Liver (tissue), 9 donors: ENCODE data around the gene ANKAR. TPM values are rescaled to one million over a fixed set of nuclear protein-coding genes. Genes with fewer than 3 reads are reported as not detected.

ENCODE experiments used
- DNase-seq: peaks from one replicate; pipeline ENCODE4 v3.0.0-alpha.2; 2017; ENCODE audit warnings: low spot score
- H3K27ac ChIP-seq, 2 donors: one replicate each; pipeline ENCODE4 v1.7.0; 2013; ENCODE audit warnings: inconsistent platforms in 2 of 2, low read length in 2 of 2, control low read depth in 1 of 2, low read depth in 1 of 2, mild to moderate bottlenecking in 1 of 2
- H3K27me3 ChIP-seq, 4 donors: one replicate each; pipeline versions ENCODE4 v1.6.1 to v1.7.0; 2013; ENCODE audit warnings: low read length in 3 of 4, inconsistent platforms in 1 of 4, mild to moderate bottlenecking in 1 of 4, moderate library complexity in 1 of 4; ENCODE audit not compliant: control insufficient read depth in 4 of 4, insufficient read depth in 4 of 4
- H3K36me3 ChIP-seq, 4 donors: one replicate each; pipeline versions ENCODE4 v1.6.1 to v1.7.0; 2013; ENCODE audit warnings: low read length in 3 of 4, mild to moderate bottlenecking in 3 of 4, low read depth in 1 of 4, moderate library complexity in 1 of 4; ENCODE audit not compliant: control insufficient read depth in 4 of 4, insufficient read depth in 3 of 4
- H3K4me1 ChIP-seq, 4 donors: one replicate each; pipeline versions ENCODE4 v1.6.1 to v1.7.0; 2013; ENCODE audit warnings: low read length in 3 of 4, mild to moderate bottlenecking in 3 of 4, moderate library complexity in 1 of 4; ENCODE audit not compliant: control insufficient read depth in 4 of 4, insufficient read depth in 4 of 4
- H3K4me3 ChIP-seq, 3 donors: one replicate each; pipeline versions ENCODE4 v1.6.1 to v1.7.0; 2013; ENCODE audit warnings: low read length in 3 of 3, control low read depth in 1 of 3, low read depth in 1 of 3, mild to moderate bottlenecking in 1 of 3
- H3K9ac ChIP-seq, 2 donors: one replicate each; pipeline ENCODE4 v1.7.0; 2013; ENCODE audit warnings: low read length in 2 of 2, mild to moderate bottlenecking in 2 of 2, moderate library complexity in 2 of 2, control low read depth in 1 of 2, low read depth in 1 of 2
- H3K9me3 ChIP-seq, 4 donors: one replicate each; pipeline versions ENCODE4 v1.6.1 to v1.7.0; 2013; ENCODE audit warnings: low read length in 3 of 4; ENCODE audit not compliant: control insufficient read depth in 4 of 4
- ATF3 ChIP-seq: IDR thresholded peaks from 2 replicates; pipeline ENCODE4 v1.6.1; 2016; ENCODE audit warnings: antibody characterized with exemption
- EGR1 ChIP-seq, 2 donors: IDR thresholded peaks; 2 replicates each; pipeline ENCODE4 v1.6.1; 2016 to 2018; ENCODE audit warnings: antibody characterized with exemption in 2 of 2, low read depth in 2 of 2
- FOXA1 ChIP-seq: IDR thresholded peaks from 2 replicates; pipeline ENCODE4 v1.6.1; 2016; ENCODE audit warnings: antibody characterized with exemption
- FOXA2 ChIP-seq: IDR thresholded peaks from 2 replicates; pipeline ENCODE4 v1.6.1; 2016; ENCODE audit warnings: antibody characterized with exemption
- HNF4A ChIP-seq, 2 donors: conservative IDR thresholded peaks; 2 replicates each; pipeline ENCODE4 v1.6.1; 2016; ENCODE audit warnings: antibody characterized with exemption in 2 of 2, mild to moderate bottlenecking in 2 of 2
- HNF4G ChIP-seq: IDR thresholded peaks from 2 replicates; pipeline ENCODE4 v1.6.1; 2016; ENCODE audit warnings: antibody characterized with exemption
- JUND ChIP-seq, 2 donors: IDR thresholded peaks; 2 replicates each; pipeline ENCODE4 v1.6.1; 2016; ENCODE audit warnings: antibody characterized with exemption in 2 of 2
- NR2F2 ChIP-seq: IDR thresholded peaks from 2 replicates; pipeline ENCODE4 v1.6.1; 2016; ENCODE audit warnings: antibody characterized with exemption
- RAD21 ChIP-seq, 2 donors: IDR thresholded peaks; 2 replicates each; pipeline ENCODE4 v1.6.1; 2016; ENCODE audit warnings: antibody characterized with exemption in 2 of 2, mild to moderate bottlenecking in 2 of 2
- RXRA ChIP-seq, 2 donors: IDR thresholded peaks; 2 replicates each; pipeline ENCODE4 v1.6.1; 2017 to 2018; ENCODE audit warnings: antibody characterized with exemption in 2 of 2, mild to moderate bottlenecking in 1 of 2
- SP1 ChIP-seq: IDR thresholded peaks from 2 replicates; pipeline ENCODE4 v1.6.1; 2018; ENCODE audit warnings: antibody characterized with exemption, mild to moderate bottlenecking
- TAF1 ChIP-seq: conservative IDR thresholded peaks from 2 replicates; pipeline ENCODE4 v1.6.1; 2016; ENCODE audit warnings: antibody characterized with exemption, mild to moderate bottlenecking
- YY1 ChIP-seq: IDR thresholded peaks from 2 replicates; pipeline ENCODE4 v1.6.1; 2016; ENCODE audit warnings: antibody characterized with exemption, mild to moderate bottlenecking
- ZBTB33 ChIP-seq: IDR thresholded peaks from 2 replicates; pipeline ENCODE4 v1.6.1; 2016; ENCODE audit warnings: antibody characterized with exemption
- WGBS: extraction: QIAGEN DNeasy Blood & Tissue Kit; methylation state at CpG from one replicate; pipeline ENCODE4 v1.1.7; 2013; 5-methylcytosine and 5-hydroxymethylcytosine counted together
- polyA plus RNA-seq, 2 donors: library from polyadenylated mRNA; stranded (reverse) in 1 of 2; unstranded in 1 of 2; fragments of 200-250 nt in 1 of 2; fragments of >200 nt in 1 of 2; fragmentation: Nextera tagmentation in 1 of 2; extraction: Ambion mirVana in 1 of 2; gene quantifications; one replicate each; pipeline versions ENCODE4 v1.2.1 to v1.2.3, GENCODE V29; 2013 to 2015
- total RNA-seq, 2 donors: library from RNA; depleted of rRNA; stranded (reverse); fragments of >200 nt; gene quantifications; one replicate each; pipeline ENCODE4 v1.2.3, GENCODE V29; 2014
- TF ChIP-seq, protein P1 (sequence below): fragments of 150-350 bp; IDR thresholded peaks from 2 replicates; pipeline ENCODE4 v1.5.1; 2017; ENCODE audit warnings: improper control_type of control experiment, low read depth, low read length; ENCODE audit not compliant: missing input control
- TF ChIP-seq, protein P2 (sequence below): IDR thresholded peaks from 2 replicates; pipeline ENCODE4 v1.6.1; 2016; ENCODE audit warnings: antibody characterized with exemption, mild to moderate bottlenecking
- donor health status: healthy.
- donor health status: healthy.
- donor health status: healthy.
- donor health status: healthy.
- donor health status: healthy.

ANKAR gene
- total and polyA plus RNA-seq, 4 donors = 0.46 to 8.4 (median 4.3) TPM

- TF ChIP-seq RAD21 (IDR thresholded peaks at IDR 0.05) = no peak
- TF ChIP-seq TAF1 = no peak
- TF ChIP-seq FOXA1 = no peak
Observed at GRCh38 chr2:189639007-189639609, 35.4 kb upstream of the ANKAR start (continued).

DNA sequence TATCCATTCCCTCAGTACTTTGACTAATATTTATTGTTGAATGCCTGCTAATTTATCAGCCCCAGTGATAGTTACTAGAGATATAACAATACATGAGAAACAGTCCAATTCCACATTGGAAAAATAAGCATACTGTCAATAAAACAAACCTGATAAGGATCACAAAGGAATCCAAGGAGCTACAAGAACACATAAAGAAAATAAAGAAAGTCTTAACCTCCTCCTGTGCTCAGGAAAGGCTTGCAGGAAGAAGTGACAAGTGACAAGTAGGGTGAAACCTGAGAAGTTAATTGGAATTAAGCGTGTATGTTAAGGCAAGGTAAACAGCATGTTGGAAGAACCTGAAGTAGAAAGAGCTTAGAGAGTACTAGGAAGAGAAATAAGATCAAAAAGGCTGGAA, 33.5 kb upstream of the ANKAR start:
- Histone ChIP-seq H3K27ac (no peak overlapping the region), H3K4me1 (no peaks in the 10 kb centered on the region), H3K9me3 (no peaks in the 10 kb centered on the region), H3K27me3 (no peaks in the 10 kb centered on the region), H3K9ac (no peak overlapping the region), H3K4me3 (no peak overlapping the region), H3K36me3 (no peaks in the 10 kb centered on the region)
- DNase-seq = no peak
- 94% methylated on average over 1 of the region's 1 CpG for WGBS
- TF ChIP-seq SP1 = no peak
- no peak for TF ChIP-seq TAF1
- TF ChIP-seq ZBTB33 = no peak
- TF ChIP-seq, protein P1, sequence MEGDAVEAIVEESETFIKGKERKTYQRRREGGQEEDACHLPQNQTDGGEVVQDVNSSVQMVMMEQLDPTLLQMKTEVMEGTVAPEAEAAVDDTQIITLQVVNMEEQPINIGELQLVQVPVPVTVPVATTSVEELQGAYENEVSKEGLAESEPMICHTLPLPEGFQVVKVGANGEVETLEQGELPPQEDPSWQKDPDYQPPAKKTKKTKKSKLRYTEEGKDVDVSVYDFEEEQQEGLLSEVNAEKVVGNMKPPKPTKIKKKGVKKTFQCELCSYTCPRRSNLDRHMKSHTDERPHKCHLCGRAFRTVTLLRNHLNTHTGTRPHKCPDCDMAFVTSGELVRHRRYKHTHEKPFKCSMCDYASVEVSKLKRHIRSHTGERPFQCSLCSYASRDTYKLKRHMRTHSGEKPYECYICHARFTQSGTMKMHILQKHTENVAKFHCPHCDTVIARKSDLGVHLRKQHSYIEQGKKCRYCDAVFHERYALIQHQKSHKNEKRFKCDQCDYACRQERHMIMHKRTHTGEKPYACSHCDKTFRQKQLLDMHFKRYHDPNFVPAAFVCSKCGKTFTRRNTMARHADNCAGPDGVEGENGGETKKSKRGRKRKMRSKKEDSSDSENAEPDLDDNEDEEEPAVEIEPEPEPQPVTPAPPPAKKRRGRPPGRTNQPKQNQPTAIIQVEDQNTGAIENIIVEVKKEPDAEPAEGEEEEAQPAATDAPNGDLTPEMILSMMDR = no peak
- TF ChIP-seq JUND (IDR thresholded peaks at IDR 0.05) = no peak
- TF ChIP-seq NR2F2 = no peak
- TF ChIP-seq HNF4A (conservative IDR thresholded peaks at IDR 0.05) = no peak
- TF ChIP-seq YY1 = no peak
- no peak for TF ChIP-seq RXRA (IDR thresholded peaks at IDR 0.05)
- TF ChIP-seq RAD21 (IDR thresholded peaks at IDR 0.05) = no peak
- no peak for TF ChIP-seq EGR1 (IDR thresholded peaks at IDR 0.05; ENCODE audit: low read depth in 2 of 2)
- TF ChIP-seq ATF3 = no peak
- TF ChIP-seq, protein P2, sequence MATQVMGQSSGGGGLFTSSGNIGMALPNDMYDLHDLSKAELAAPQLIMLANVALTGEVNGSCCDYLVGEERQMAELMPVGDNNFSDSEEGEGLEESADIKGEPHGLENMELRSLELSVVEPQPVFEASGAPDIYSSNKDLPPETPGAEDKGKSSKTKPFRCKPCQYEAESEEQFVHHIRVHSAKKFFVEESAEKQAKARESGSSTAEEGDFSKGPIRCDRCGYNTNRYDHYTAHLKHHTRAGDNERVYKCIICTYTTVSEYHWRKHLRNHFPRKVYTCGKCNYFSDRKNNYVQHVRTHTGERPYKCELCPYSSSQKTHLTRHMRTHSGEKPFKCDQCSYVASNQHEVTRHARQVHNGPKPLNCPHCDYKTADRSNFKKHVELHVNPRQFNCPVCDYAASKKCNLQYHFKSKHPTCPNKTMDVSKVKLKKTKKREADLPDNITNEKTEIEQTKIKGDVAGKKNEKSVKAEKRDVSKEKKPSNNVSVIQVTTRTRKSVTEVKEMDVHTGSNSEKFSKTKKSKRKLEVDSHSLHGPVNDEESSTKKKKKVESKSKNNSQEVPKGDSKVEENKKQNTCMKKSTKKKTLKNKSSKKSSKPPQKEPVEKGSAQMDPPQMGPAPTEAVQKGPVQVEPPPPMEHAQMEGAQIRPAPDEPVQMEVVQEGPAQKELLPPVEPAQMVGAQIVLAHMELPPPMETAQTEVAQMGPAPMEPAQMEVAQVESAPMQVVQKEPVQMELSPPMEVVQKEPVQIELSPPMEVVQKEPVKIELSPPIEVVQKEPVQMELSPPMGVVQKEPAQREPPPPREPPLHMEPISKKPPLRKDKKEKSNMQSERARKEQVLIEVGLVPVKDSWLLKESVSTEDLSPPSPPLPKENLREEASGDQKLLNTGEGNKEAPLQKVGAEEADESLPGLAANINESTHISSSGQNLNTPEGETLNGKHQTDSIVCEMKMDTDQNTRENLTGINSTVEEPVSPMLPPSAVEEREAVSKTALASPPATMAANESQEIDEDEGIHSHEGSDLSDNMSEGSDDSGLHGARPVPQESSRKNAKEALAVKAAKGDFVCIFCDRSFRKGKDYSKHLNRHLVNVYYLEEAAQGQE = no peak
- no peak for TF ChIP-seq FOXA2
- TF ChIP-seq HNF4G = no peak
